Measurements from ENCODE around the gene TMPRSS7.

TMPRSS7 gene

GRCh38 chr3:112129925-112130637 lies 95.5 kb downstream of the TMPRSS7 start:
- H3K27me3 ChIP-seq (ENCODE audit: control insufficient read depth, insufficient read depth, low read length), result no peaks in the 10 kb centered on the region
- no peaks in the 10 kb centered on the region for H3K9me3 ChIP-seq (ENCODE audit: control insufficient read depth, low read length)
- TF ChIP-seq, protein P1, sequence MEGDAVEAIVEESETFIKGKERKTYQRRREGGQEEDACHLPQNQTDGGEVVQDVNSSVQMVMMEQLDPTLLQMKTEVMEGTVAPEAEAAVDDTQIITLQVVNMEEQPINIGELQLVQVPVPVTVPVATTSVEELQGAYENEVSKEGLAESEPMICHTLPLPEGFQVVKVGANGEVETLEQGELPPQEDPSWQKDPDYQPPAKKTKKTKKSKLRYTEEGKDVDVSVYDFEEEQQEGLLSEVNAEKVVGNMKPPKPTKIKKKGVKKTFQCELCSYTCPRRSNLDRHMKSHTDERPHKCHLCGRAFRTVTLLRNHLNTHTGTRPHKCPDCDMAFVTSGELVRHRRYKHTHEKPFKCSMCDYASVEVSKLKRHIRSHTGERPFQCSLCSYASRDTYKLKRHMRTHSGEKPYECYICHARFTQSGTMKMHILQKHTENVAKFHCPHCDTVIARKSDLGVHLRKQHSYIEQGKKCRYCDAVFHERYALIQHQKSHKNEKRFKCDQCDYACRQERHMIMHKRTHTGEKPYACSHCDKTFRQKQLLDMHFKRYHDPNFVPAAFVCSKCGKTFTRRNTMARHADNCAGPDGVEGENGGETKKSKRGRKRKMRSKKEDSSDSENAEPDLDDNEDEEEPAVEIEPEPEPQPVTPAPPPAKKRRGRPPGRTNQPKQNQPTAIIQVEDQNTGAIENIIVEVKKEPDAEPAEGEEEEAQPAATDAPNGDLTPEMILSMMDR (IDR thresholded peaks at IDR 0.05), result no peak
- no peak overlapping the region for H3K4me2 ChIP-seq (ENCODE audit: low read length)
- no peaks in the 10 kb centered on the region for H3K4me1 ChIP-seq
- no peaks in the 10 kb centered on the region for H3K79me2 ChIP-seq
- H3K27ac ChIP-seq, result no peak overlapping the region
- no peak overlapping the region for H3K9ac ChIP-seq
- no peak overlapping the region for H2AFZ ChIP-seq
- no peaks in the 10 kb centered on the region for H3K36me3 ChIP-seq (ENCODE audit: control insufficient read depth, insufficient read depth, low read length)
- H3K4me3 ChIP-seq (ENCODE audit: low read depth, low read length), result no peak overlapping the region

DNA sequence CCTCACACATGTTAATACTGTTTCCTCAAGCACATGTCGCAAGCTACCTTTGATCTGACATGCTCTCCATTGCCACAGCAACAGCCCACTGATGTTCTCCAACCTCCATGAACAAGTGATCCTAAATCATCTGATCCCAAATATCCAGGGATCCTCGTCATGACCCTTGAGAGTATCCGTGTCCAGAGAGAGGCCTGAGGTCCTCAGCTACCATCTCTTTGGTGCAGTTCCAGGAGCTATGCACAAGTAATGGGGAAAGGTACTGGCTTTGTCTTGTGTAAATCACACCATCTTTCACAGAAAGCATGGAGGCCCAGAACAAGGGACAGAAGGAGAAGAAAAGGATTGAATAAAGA lies 96.1 kb downstream of the TMPRSS7 start:
- TF ChIP-seq, protein P1 (IDR thresholded peaks at IDR 0.05), result no peak
- no peaks in the 10 kb centered on the region for H3K4me1 ChIP-seq
- no peak overlapping the region for H2AFZ ChIP-seq
- H3K4me2 ChIP-seq (ENCODE audit: low read length), result no peak overlapping the region
- no peak overlapping the region for H3K4me3 ChIP-seq (ENCODE audit: low read depth, low read length)
- no peak overlapping the region for H3K27ac ChIP-seq
- H3K79me2 ChIP-seq, result no peaks in the 10 kb centered on the region
- no peak overlapping the region for H3K9ac ChIP-seq
- H3K27me3 ChIP-seq (ENCODE audit: control insufficient read depth, insufficient read depth, low read length), result no peaks in the 10 kb centered on the region
- H3K9me3 ChIP-seq (ENCODE audit: control insufficient read depth, low read length), result no peaks in the 10 kb centered on the region
- no peaks in the 10 kb centered on the region for H3K36me3 ChIP-seq (ENCODE audit: control insufficient read depth, insufficient read depth, low read length)

Measured in parathyroid adenoma (tissue), 2 donors.